Adrenal gland (tissue), 5 donors: ENCODE results near the gene DNM1L.

Experiments
- POLR2A ChIP-seq, 2 donors: fragments of 450-650 bp; IDR thresholded peaks; one replicate each; pipeline ENCODE4 v1.6.1; 2017; ENCODE audit warnings: antibody characterized with exemption in 2 of 2, mild to moderate bottlenecking in 2 of 2, moderate library complexity in 1 of 2
- TF ChIP-seq, protein P1 (sequence below), 6 experiments: fragments of 450-650 bp in 4 of 6; fragments of 200-600 bp in 2 of 6; sonication (generic) in 1 of 6; IDR thresholded peaks; 1 replicate in 5 of 6; 2 replicates in 1 of 6; pipeline versions ENCODE4 v1.5.1 to v1.8.0; 2016 to 2021; ENCODE audit warnings: antibody characterized with exemption in 6 of 6, mild to moderate bottlenecking in 2 of 6, moderate library complexity in 1 of 6
- donor health status: DM: no; HTN: no; CAD: no.

GRCh38 chr12:32739279-32739678, 60.2 kb downstream of the DNM1L start:
- TF ChIP-seq POLR2A (IDR thresholded peaks at IDR 0.05), result no peak
- TF ChIP-seq, protein P1, sequence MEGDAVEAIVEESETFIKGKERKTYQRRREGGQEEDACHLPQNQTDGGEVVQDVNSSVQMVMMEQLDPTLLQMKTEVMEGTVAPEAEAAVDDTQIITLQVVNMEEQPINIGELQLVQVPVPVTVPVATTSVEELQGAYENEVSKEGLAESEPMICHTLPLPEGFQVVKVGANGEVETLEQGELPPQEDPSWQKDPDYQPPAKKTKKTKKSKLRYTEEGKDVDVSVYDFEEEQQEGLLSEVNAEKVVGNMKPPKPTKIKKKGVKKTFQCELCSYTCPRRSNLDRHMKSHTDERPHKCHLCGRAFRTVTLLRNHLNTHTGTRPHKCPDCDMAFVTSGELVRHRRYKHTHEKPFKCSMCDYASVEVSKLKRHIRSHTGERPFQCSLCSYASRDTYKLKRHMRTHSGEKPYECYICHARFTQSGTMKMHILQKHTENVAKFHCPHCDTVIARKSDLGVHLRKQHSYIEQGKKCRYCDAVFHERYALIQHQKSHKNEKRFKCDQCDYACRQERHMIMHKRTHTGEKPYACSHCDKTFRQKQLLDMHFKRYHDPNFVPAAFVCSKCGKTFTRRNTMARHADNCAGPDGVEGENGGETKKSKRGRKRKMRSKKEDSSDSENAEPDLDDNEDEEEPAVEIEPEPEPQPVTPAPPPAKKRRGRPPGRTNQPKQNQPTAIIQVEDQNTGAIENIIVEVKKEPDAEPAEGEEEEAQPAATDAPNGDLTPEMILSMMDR (IDR thresholded peaks at IDR 0.05), result no peak
